Endothelial cell (in vitro differentiated cells): Measurements from ENCODE around the gene TAL1. TPM values are rescaled to one million over a fixed set of nuclear protein-coding genes. Genes with fewer than 3 reads are reported as not detected.

Source experiments
- DNase-seq: peaks from one replicate; pipeline ENCODE4 v3.0.0; 2021; ENCODE audit warnings: low spot score
- H3K27ac Mint-ChIP-seq: one replicate; pipeline ENCODE4 v1.8.0; 2021; ENCODE audit warnings: mixed read lengths, inconsistent platforms; ENCODE audit not compliant: unreplicated experiment
- H3K27me3 Mint-ChIP-seq: one replicate; pipeline ENCODE4 v1.8.0; 2021; ENCODE audit warnings: mild to moderate bottlenecking, moderate library complexity, mixed read lengths, inconsistent platforms; ENCODE audit not compliant: unreplicated experiment
- H3K36me3 Mint-ChIP-seq: one replicate; pipeline ENCODE4 v1.8.0; 2021; ENCODE audit warnings: mild to moderate bottlenecking, low read depth, mixed read lengths, inconsistent platforms; ENCODE audit not compliant: unreplicated experiment
- H3K4me1 Mint-ChIP-seq: one replicate; pipeline ENCODE4 v1.8.0; 2021; ENCODE audit warnings: mild to moderate bottlenecking, mixed read lengths, inconsistent platforms; ENCODE audit not compliant: unreplicated experiment
- H3K4me3 Mint-ChIP-seq: one replicate; pipeline ENCODE4 v1.8.0; 2021; ENCODE audit warnings: mild to moderate bottlenecking, mixed read lengths, inconsistent platforms; ENCODE audit not compliant: unreplicated experiment
- H3K9me3 Mint-ChIP-seq: one replicate; pipeline ENCODE4 v1.8.0; 2021; ENCODE audit warnings: mixed read lengths, inconsistent platforms; ENCODE audit not compliant: unreplicated experiment
- total RNA-seq: library from RNA; stranded (reverse); fragmentation: NEBNext Ultra II Directional; extraction: Animal tissue kit (Norgen Biotek cat#: 25700); gene quantifications from one replicate; pipeline ENCODE4 v1.2.1, GENCODE V29; 2021; ENCODE audit not compliant: unreplicated experiment
- TF ChIP-seq, protein P1 (sequence below): fragments of 200-600 bp; sonication (generic); IDR thresholded peaks from one replicate; pipeline ENCODE4 v1.5.0; 2021; ENCODE audit warnings: antibody characterized with exemption; ENCODE audit not compliant: unreplicated experiment

TAL1 gene
- total RNA-seq, 1 donor from 2014 or later: 199 TPM

- H3K9me3 Mint-ChIP-seq: no peaks in the 10 kb centered on the region
- peaks cover 10% of the 10 kb centered on the region for H3K36me3 Mint-ChIP-seq
- peak; percentile 85 for DNase-seq
- peaks cover 78% of the 10 kb centered on the region for H3K4me1 Mint-ChIP-seq
- peak overlapping the region; percentile 37 for H3K4me3 Mint-ChIP-seq
- H3K27me3 Mint-ChIP-seq: peaks cover 29% of the 10 kb centered on the region
- TF ChIP-seq, protein P1, sequence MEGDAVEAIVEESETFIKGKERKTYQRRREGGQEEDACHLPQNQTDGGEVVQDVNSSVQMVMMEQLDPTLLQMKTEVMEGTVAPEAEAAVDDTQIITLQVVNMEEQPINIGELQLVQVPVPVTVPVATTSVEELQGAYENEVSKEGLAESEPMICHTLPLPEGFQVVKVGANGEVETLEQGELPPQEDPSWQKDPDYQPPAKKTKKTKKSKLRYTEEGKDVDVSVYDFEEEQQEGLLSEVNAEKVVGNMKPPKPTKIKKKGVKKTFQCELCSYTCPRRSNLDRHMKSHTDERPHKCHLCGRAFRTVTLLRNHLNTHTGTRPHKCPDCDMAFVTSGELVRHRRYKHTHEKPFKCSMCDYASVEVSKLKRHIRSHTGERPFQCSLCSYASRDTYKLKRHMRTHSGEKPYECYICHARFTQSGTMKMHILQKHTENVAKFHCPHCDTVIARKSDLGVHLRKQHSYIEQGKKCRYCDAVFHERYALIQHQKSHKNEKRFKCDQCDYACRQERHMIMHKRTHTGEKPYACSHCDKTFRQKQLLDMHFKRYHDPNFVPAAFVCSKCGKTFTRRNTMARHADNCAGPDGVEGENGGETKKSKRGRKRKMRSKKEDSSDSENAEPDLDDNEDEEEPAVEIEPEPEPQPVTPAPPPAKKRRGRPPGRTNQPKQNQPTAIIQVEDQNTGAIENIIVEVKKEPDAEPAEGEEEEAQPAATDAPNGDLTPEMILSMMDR: no peak
- peak overlapping the region; percentile 100 for H3K27ac Mint-ChIP-seq
These were observed 3.2 kb upstream of the TAL1 start for GRCh38 chr1:47235241-47235681.

DNA sequence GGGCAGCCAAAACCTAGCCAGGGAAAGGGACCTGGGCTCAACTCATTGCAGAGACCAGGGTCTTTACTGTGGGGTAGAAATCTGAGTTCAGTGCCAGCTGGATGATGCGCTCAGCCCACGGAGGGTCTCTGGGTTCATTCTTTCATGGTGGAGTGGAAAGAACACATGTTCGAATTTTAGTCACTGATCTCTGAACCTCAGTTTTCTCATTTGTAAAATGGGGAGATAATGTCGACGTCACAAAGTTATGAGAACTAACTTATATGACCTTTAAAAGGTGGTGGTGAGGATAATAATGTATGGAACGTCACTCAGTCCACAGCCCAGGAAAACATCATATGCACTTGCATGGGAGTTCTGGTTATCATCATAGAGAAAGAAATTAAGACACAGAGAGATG lies 1.2 kb upstream of the TAL1 start:
- TF ChIP-seq, protein P1: no peak
- H3K4me3 Mint-ChIP-seq: peak overlapping the region; percentile 97
- H3K4me1 Mint-ChIP-seq: peaks cover 71% of the 10 kb centered on the region
- H3K36me3 Mint-ChIP-seq: peaks cover 28% of the 10 kb centered on the region
- DNase-seq: no peak
- no peaks in the 10 kb centered on the region for H3K9me3 Mint-ChIP-seq
- peaks cover 42% of the 10 kb centered on the region for H3K27me3 Mint-ChIP-seq
- peak overlapping the region; percentile 100 for H3K27ac Mint-ChIP-seq

DNA sequence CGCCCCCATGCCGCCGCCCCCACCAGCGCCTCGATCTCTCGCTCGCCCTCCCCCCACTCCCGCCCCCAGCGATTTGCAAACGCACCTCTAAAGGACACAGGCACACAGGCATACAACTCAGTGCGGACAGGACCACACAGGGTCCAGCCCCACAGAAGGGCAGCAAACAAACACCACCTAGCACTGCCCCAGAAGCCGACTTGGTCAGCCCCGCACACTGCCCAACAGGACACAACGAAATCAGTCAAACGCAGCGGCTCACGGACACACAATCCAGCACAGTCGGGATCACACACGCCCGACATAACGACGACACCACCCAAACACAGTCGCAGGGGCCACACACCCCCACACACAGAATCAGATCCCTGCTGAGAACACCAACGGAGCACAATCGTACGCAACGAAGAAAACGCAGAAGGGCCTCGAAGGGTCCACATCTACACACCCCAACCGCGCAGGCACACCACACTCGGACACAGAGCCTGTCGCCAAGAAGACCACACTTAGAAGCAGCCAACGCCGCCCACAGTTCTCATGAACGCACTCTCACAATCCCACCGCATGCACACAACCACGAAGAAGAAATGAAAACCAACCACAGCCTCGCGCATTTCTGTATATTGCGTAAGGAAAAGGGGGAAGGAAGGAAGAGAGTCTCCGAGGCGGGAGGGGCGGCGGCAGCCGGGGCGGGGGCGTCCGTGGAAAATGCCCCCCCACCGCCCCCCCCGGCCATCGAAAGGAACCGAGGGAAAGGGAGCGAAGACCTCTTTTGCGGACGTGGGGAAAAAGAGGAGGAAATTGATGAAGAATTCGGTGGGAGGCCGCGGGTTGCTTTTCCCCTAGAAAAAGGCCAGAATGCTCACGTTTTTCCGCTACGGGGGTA lies 481 bp downstream of the TAL1 start:
- peaks cover 72% of the 10 kb centered on the region for H3K4me1 Mint-ChIP-seq
- H3K4me3 Mint-ChIP-seq: peak overlapping the region; percentile 100
- peak; percentile 55 for DNase-seq
- TF ChIP-seq, protein P1: no peak
- no peaks in the 10 kb centered on the region for H3K9me3 Mint-ChIP-seq
- H3K27ac Mint-ChIP-seq: peak overlapping the region; percentile 100
- peaks cover 55% of the 10 kb centered on the region for H3K27me3 Mint-ChIP-seq
- H3K36me3 Mint-ChIP-seq: peaks cover 43% of the 10 kb centered on the region

DNA sequence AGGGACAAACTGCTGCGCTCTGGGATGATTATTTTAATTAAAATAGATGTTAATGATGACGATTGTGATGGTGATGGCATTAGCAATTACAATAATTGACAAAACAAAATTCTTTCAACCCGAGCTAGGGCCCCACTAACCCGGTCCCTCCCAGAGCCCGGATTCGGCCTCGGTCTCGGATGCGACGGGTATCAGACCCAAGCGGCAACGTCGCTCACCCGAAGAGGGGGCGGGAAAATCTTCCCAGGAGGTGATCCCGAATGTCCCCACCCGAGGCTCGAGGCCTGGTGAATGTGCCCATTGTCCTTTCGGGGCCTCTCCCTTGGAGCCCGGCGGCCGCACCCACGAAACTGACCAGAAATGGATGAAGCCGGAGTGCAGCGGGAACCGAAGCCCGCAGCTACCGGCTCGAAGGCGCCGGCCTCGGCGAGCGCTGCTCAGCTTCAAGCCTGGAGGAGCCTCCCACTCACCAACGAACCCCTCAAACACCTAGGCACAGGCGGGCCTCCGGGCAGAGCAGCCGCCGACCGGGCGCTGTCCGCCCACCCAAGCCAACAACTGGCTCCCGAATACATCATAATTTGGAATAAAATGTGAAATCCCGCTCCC lies 1.2 kb downstream of the TAL1 start:
- Mint-ChIP-seq H3K27me3 (peaks cover 59% of the 10 kb centered on the region), H3K4me3 (peak overlapping the region; percentile 100), H3K36me3 (peaks cover 49% of the 10 kb centered on the region), H3K9me3 (no peaks in the 10 kb centered on the region), H3K4me1 (peaks cover 72% of the 10 kb centered on the region), H3K27ac (peak overlapping the region; percentile 100)
- no peak for DNase-seq
- TF ChIP-seq, protein P1: no peak
